Endometrium (tissue), 2 donors: Measurements from ENCODE around the gene DHX58.
"Not testable (repeated sequence)": the region's sequence is repeated elsewhere in the genome, so short reads cannot be mapped to it uniquely, and the experiment has no call there.

Experiments used
- FAIRE-seq: peaks from 2 replicates; lab custom pipeline; 2012; peaks lifted over from hg19 to GRCh38; lab: Jason Lieb, UNC
- donor health status: control.
- donor health status: control.

Gene DHX58

DNA sequence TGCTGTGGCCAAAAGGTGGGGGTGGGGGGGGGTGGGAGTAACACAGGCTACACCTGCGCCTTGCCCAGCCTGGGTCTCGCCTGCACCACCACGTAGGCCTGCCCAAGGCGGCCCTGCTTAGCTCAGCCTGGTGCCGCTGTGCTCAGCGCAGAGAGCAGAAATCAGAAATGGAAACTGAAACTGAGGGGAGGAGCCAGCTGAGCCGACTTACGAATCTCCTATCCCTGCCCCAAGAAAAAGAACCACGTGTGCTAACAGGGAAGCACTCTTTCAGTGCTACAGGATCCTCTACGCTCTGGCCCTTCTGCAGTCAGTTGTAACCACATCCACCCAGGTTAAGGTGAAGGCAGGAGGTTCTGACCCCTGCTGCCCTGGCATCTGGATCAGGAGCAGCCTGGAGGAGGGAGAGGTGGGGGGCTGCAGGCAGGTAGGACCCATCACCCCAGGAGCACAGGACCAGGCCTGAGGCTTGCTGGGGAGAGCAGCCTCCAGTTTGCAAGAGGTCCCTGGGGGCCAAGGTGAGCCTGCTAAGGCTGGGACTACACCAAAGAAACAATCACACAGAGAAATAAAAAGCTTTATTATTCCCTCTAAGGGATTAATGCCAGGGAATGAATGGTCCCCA, at the start of gene DHX58:
Gene DHX58 (minus strand): TSS at position 163 of the 625 bp plus-strand sequence. CDS start 822 bp downstream, outside the sequence.
- FAIRE-seq = peak; percentile 68

DNA sequence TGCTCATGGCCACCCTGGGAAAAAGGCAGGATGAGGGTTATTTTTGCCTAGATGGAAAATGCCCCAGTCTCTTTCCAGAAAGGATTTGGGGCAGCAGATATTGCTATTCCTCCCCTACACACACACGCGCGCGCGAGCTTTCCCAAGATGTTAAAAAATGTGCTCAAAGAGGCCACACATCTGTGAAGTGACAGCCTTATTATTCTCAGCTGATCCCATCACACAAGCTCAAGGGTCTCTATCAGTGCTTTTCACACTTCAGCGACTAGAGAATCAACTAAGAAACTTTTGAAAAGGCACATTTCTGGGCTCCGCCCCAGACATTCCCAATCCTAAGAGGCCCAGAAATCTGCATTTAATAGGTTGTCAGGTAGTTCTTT, 48.0 kb upstream of the DHX58 start:
- FAIRE-seq = no peak

DNA sequence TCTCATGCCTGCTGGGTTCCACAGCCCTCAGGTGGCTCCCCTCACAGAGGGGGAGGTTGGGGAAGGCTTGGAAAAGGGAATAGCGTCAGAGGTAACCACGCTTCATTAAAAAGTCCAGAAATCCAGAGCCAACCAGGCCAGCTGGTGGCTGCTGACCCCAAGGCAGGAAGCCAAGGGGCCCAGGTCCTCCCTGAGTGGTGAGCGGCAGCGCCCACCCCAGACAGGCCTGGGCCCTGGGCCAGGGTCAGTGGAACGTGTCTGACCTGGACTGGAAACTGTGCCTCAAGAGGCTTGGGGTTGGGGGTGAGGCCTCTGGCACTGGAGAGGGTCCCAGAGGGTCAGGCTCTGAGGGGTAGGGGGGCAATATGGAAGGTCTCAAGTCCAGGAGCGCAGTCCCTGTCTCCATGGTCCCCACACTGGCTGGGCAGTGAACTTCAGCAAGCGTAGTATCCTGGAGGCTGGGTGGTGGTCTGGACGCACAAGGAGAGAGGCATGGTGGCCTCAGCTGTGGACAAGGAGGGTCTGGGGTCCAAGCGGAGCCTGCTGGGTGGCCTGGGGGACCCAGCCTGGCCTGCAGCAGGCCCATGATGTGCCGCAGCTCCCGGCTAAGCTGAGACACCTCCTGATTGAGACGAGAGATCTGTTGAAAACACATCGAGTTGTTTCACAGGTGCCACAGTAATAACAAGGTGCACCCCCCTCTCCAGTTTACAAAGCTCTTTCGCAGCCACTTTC, 47.4 kb upstream of the DHX58 start:
- FAIRE-seq = no peak

DNA sequence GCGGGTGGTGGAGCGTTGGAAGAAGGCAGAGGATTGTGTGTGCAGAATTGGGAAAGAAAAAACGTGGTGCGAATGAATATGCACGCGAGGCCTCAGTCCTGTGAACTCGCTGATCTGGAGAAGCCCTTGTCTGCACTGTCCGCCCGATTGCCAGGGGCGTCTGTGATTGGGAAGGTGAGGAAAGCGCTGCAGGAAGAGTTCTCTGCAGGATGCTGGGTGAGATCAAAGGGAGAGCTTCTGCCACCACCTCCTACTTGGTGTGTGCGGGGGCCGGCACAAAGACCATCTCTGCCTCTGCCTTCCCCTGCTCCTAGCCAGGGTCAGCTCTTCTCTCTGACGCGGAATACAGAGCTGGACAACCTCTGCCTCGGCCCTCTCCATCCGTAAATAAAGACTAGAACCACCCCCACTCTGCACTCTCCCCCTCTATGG, 43.1 kb upstream of the DHX58 start:
- FAIRE-seq = no peak

DNA sequence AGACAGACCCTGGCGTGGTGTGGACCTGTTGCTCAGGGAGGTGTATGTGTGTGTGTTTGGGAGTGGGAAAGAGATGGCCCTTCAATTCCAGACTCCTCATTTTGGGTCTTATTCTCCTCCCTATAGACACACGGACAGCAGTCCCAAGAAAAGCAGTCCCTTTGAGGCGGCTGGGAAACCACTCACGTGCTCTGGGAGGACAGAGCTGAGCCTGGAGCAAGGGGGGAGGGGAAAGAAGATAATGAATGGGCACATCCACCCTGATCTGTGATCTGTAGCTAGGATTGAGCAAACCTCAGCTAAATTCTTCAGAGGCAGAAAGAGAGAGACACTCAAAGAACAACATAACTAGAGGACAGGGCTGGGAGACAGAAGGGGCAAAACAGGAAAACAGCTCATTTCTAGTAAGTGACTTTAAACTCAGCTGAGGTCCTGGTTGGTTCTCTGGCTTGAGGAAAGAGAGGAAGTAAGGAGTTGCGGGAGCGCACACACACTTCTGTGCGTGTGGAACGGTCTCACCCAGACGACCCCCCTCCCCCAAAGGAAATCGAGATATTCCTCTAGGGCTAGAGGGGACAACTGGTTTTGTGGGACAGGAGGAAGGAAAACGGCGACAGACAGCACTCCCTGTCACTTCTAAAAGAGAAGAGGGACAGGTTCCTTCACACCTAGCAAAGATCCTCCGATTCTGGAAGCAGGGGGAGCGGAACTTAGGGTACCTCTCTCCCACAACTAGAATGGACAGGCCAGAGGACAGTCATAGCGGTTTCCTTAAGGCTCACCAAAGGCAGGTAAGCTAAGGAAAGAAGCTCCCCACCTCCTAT, 41.6 kb upstream of the DHX58 start:
- no peak for FAIRE-seq

DNA sequence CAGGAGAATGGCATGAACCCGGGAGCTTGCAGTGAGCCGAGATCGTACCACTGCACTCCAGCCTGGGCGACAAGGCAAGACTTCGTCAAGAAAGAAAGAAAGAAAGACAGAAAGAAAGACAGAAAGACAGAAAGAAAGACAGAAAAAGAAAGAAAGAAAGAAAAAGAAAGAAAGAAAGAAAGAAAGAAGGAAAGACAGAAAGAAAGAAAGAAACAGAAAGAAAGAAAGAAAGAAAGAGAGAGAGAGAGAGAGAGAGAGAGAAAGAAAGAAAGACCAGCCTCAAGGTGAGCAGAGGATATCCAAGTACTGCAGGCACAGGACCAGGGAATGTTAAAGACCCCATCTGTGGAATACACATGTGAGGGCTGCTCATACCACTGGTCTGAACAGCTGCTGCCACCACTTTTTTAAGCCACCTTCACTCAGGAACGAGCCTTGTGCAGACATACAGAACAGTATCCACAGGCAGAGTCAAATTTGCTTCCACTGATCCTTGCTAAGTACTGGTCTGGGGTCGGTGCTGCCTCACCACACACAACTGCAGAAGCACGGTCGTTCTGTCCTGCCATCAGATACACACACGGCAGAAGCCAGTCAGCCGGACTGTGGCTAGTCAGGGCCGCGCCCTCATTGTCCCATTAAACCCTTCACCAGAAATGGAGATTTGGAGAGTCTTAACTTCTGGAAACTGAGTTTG, 34.5 kb upstream of the DHX58 start:
- FAIRE-seq = no peak

DNA sequence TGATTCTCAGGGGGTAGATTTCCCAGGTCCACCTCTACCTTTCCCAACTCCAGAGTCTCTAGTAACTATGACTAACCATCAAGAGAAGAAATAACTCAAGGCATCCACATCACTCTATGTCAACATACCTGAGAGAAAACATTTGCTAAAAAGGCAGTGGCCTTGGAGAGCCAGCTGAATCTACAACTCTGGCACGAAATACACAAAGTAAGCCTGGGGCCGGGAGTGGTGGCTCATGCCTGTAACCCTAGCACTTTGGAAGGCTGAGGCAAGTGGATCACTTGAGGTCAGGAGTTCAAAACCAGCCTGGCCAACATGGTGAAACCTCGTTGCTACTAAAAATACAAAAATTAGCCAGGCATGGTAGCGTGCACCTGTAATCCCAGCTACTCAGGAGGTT, 30.6 kb upstream of the DHX58 start:
- FAIRE-seq = not testable (repeated sequence)

DNA sequence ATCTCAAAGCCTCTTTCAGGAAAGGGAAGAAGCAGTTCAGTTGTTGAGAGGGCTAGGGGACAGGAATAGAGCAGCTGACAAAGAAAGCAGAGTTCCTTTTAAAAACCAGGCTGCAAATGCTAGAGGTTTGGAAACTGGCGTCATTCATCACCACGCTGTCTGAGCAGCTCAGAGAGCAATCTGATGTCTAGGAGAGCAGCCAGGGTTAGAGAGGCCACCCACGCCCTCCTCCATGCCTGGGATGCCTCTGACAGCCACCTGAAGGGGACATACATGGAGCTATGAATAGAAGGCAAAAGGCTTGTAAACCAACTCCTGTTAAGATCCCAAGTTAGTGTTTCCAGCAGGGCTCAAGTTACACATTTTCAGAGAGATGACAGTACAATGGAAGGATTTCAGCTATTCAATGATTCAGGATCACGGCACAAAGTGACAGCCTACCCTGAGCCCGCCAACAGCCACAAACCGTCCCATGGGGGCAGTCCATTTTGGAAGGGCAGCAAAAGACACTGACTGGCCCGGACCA, 29.9 kb upstream of the DHX58 start:
- no peak for FAIRE-seq

DNA sequence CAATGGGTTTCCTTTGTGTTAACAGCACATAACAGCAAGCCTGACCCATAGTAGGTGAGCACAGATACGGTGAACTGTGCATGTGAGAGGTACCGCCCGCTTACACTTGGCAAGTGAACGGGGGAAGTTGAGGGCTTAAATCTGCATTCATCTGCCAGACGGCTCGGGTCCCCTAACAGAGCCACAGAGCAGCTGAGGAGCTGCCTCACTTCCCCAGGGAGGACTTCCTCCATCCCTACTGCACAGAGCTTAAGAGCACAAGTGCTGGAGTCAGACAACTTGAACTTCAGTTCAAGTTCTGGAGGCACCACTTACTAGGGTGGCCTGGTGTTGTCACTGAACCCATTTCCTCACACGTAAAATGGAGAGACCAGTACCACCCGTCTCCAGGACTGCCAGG, 28.9 kb upstream of the DHX58 start:
- FAIRE-seq = no peak

DNA sequence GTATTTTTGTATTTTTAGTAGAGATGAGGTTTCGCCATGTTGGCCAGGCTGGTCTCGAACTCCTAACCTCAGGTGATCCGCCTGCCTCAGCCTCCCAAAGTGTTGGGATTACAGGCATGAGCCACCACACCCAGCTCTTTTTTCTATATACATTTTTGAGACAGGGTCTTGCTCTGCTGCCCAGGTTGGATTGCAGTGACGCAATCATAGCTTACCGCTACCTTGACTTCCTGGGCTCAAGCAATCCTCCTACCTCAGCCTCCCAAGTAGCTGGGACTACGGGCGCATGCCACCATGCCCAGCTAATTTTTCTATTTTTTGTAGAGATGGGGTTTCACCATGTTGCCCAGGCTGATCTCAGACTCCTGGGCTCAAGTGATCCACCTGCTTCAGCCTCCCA, 28.2 kb upstream of the DHX58 start:
- FAIRE-seq = not testable (repeated sequence)

DNA sequence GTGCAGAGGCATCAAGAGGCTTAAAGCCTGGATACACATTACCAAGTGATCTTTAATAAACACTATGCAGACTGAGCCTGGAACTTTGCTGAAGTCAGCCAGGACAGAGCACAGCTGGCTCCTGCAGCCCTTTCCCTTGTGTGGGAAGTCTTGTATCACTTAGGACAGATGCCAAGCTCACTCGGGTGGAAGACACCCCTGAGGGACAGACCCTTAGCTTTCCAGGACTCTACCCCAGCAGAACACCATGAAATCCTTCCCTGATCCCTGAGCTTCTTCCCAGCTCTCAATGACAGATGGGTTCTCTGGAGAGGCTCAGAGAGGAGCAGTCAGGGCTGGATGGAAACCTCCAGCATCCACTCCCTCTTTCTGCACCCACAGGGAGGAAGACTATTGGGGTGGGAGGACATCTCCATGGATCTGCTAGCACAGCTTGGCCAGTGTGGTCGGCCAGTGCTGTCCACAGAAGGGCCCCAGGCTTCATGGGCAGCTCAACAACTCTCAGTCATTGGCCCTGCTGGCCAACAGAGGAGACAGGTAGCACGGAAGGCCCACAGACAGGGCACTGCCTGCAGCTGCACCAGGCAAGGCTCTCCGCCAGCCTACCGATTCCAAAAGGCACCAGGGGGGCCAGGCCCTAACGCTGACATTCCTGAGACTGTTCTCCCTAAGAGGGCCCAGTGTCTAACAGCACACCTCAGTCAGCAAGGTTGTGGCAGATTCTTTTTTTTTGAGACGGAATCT, 26.4 kb upstream of the DHX58 start:
- no peak for FAIRE-seq

DNA sequence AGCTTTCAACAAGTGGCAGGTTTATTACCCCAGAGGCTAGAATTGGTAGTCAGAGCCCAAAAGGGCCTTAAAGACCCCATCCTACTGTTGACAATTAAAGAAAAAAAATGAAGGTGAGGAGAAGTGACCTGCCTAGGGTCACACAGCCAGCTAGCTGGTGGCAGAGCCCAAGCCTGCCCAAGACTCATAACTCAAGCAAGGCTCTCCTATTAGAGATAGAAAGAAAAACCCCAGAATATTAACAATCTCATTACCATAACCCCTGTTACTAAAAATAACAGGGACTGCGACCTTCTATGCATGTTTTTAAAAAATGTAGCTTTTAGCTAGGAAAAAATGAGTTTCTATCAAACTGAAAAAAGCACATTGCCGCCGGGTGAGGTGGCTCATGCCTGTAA, 24.1 kb upstream of the DHX58 start:
- no peak for FAIRE-seq

DNA sequence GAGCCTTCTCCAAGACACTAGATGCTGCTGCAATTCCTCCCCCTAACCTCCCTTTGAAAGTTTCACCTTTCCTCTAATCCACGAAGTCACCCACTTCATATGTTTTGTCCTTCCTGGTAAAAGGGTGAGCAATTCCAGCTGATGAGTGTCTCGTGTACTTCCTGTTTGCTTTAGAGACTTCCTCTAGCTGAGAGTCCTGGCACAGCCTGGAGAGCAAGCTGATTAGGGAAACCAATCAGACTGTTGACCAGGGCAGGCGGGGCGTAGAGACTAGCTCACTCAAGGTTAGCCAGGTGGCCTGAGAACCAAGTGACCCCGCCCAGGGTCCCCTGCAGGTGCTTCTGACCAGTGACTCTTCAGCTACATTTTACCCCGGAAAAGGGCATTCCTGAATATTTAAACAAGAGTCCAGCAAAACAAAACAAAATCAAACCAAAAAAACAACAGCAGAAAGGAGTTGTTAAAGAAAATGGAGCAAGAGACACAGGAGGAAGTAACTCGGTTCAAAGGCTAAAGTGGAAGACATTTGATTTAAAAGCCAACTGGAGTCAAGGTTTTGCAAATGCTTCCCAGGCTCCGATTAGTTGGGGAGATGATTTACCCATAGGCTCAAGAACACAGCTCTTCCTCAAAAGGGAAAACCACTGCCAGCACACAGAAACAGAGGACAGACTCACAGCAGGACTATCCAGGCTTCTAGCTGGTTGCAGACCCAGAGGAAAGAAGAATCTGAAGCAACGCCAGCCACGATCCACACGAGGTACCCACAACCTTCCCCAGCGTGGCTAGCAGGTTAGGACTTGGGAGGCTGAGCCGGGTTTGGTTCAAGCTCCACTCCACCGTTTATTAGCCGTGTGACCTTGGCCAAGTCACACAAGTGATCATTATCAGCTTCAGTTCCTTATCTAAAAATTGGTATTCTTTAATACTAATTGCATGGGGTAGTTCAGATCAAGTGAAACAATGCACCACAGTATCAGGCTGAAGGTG, 23.4 kb upstream of the DHX58 start:
- FAIRE-seq = no peak

DNA sequence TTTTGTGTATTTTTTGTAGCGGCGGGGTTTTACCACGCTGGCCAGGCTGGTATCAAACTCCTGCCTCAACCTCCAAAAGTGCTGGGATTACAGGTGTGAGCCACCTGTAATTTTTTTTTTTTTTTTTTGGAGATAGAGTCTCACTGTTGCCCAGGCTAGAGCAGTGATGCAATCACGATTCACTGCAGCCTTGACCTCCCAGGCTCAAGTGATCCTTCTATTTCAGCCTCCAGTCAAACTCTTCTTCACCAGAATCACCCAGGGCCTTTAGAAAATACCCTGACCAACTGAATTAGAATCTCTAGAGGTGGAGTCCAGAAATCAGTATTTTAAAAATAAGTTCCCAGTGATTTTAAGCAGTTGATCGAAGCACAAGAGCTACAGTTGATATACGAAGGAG, 22.6 kb upstream of the DHX58 start:
- FAIRE-seq = no peak

DNA sequence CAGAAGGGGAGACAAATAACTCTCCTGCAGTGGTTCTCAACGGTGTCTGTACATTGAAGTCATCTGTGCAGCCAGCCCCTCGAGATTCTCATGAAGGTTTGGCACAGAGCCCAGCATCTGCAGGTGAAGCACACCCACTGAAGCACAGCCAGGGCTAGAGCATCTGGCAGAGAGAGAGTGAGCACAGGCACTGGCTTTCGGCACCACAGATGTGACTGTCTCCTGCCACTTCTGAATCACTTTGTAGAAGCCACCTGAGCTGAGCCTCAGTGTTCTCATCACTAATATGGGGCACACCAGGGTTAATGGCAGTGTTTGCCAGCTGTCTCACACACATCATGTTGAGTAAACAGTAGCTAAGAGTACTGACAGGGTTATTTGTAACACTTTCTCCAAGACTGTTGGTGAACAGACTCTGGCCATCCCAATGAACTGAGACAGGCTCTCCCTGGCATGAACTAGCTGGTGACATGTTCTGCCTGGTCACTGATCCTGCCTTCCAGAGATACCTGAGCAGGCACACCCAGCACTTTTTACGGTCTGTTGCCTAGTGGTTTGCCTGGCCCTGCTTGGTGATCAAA, 21.0 kb upstream of the DHX58 start:
- no peak for FAIRE-seq

DNA sequence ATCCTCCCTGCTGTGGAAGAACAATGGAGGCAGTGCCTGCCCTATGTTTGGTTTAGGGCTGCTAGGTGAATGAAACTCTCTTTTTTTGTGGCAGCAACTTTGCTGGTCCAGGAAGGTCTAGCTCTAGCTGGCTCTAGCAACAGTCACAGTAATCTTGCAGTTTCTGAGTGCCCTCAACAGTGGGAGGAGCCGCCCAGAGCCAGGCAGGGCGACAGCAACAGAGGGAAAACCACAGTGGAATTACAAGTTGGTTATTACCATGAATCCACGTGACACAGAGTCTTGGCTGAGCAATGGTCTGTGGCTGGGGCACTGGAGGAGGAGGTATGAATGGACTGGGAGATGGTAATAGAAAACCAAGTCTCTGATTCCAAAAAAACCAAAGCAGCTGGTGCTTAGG, 20.4 kb upstream of the DHX58 start:
- FAIRE-seq = no peak

DNA sequence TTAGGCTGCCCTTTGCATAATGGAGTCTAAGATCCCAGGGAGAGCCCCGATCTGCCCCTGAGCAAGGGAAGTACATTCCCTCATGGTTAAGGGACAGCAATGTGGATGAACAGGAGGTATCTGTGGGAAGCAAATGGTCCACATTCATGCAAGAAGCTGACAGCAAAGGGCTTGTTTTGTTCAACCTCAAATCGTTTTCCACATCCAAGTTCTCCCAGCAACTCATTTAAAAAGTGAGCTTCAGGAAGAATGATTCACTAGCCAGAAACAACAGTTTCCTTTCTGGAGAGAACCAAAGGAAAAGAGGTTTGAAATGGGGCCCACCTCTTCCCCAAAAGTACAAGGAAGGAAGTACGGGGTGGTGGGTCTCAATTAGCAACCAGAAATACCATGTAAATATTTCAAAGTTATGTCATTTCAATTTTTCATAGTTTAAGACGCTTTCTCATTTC, 19.5 kb upstream of the DHX58 start:
- FAIRE-seq = no peak

DNA sequence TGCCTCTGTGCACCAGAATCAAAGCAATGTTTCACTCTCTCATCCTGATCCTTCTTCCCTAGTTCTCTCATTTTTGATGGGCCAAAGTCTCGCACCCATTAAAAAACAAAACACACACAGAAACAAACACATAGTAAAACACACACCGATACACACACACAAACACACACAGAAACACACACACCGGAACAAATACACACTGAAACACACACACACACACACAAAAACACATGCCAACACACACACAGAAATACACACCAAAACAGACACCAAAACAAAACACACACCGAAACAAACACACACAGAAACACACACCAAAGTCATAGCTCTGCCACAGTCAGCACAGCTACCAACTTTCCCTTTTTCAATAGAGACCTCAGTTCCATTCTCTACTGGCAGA, 18.7 kb upstream of the DHX58 start:
- no peak for FAIRE-seq

DNA sequence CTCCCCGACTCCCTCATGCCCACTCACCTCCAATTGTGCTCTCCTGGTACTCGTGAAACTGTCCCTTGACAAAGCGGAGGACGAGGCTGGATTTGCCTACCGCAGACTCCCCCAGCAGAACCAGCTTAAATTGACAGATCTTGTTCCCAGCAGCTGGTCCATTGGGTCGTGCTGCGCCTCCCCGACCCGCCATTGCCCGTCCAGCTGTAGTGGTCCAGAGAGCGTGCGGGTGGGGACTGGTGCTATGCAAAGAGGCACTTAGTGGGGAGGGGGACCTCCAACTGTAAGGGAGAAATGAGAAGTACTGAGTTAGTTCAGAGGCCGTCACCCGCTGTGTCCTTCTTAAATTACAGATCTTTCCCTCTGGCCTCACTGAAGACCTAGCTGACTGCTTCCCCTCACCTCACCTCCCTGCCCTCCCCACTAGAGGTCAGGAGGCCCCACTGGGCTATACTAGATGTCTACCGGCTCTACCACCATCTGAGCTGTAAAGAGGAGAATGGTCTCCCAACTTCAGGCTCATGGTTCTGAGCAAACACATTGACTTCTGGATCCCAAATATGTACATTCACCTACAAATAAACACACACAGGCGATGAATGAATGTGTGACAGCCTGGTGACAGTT, 17.9 kb upstream of the DHX58 start:
- FAIRE-seq = no peak
